Pulmonary artery endothelial cell (primary cell): ENCODE measurements around the gene CLIC1. TPM values are rescaled to one million over a fixed set of nuclear protein-coding genes. Genes with fewer than 3 reads are reported as not detected.

Experiments
- DNase-seq: peaks from one replicate; pipeline ENCODE4 v3.0.0-alpha.2; 2011; ENCODE audit warnings: low read depth, low spot score
- total RNA-seq: library from RNA; depleted of rRNA; stranded (reverse); fragments of >200 nt; gene quantifications from 2 replicates; pipeline ENCODE4 v1.2.3, GENCODE V29; 2014

The CLIC1 gene
- total RNA-seq, 1 donor from 2014 or later, result 926 TPM

DNA sequence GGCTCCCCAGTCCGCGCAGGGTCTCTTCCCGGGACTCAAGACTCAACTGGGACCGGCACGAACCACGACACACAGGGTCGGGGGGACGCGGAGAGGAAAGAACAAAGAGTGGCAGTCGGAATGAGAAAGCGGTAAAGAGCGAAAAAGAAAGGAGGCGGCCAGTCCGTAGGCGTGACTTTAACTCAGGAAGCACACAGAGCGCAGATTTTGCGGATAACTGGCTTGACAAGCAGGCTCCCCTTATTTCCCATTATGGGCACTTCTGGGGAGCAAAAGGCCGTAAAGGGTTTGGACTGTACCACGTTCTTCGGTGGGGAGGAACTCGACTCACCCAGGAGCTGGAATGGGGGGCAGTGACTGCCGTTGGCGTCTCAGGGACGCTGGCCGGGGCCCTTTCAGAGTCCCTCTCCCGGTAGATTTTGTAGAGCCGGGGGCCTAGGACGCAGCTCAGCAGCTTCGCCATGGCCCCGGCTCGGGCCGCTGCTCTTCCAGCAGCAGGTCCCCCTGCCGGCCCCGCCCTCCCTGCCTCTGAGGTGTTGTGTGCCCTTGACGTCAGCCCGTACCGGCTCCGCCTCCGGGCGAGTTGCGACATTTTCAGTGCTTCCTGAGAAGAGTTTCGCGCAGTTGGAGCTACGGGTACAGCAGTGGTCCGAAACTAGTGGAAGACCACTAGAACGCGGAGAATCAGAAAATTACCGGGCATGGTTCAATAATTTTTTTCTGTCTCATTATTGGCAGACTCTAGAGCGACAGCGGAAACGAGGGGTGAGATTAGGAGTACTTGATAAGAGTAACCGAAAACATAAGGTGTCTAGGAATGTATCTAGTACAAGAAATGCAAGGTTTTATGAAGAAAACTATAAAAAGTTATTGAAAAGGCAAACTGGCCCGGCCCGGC is 33.3 kb downstream of the CLIC1 start, which contains the start of gene ABHD16A:
Gene ABHD16A (minus strand): TSS at position 506 of the 898 bp plus-strand sequence. CDS start 43 bp downstream, at position 463.
- DNase-seq, result peak; percentile 96

DNA sequence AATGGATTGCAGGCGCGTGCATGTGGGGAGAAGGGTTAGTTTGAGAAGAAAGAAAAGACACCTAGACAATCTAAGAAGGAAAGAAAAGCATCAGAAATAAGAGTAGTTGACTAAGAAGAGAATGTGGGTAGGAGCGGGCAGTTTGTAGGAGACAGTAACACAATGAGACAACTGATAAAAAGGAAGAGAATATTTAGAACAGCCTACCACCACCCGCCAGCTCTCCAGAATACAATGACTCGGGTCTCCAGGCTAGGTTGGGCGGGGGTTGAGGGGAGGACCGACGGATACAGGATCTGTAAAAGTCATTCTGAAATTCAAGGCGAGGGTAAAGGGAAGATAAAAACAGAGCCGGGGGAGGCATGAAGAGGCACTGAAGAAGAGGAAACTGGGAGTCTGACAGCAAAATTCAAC is 33.9 kb downstream of the CLIC1 start:
- no peak for DNase-seq

DNA sequence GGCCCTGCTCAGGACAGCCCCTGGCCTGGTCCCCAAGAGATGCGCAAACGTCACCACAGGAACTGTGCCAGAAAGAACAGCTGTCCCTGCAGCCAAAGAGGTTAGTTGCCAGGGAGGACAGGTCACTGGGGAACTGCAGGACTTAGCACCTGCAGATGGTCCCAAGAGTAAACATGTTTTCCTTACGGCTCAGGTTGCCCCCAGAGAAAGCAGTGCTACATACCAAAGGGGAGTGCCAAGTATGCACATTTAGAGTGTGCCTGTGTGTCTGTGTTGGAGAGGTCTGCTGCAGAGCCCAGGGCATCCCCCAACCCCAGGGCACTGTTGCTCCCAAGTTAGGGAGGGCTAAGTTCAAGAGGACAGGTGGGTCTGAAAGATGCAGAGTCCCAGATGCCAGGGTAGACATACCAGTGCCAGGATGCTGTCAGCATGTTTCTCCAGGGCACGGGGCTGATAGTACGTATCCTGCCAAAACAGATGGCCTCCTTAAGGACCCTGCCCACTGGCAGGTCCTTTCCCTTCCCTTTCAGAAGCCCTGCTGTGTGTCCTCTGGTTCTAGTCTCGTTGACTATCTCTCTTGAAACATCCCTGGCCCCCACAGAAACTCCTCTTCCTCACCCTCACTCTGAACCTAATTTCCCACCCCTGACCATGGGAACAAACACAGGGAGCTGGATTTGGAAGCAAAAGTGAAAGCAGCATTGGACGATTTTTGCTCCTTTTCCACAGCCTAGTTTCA is 34.5 kb downstream of the CLIC1 start:
- DNase-seq, result no peak

DNA sequence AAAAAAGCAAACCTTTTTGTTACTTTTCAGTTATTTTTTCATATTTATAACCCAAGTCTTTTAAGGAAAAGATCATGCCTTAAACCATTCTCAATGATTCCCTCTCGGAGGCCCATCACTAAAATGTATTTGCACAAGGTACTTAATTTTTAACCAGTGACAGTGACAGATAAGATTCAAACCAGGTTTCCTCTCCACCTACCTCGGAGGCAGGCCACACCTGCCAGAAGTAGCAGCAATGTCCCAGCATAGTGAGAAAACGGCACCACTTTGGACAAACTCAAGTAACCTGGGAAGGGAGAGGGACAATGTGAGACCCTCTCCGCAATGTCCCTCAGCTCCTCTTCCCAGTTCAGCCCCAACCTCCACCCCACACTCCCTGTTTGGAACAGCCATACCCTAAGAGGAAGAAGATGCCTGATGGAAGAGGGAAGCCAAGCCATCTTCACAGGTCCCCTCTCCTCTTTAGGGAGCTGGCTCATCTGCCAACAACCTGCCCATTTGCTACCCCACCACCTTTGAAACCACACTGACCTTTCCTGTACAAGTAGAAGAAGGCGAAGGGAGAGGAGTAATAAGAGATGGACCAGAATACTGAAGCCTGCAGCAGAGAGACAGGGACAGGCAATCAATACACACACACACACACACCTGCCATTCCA is 35.5 kb downstream of the CLIC1 start:
- DNase-seq, result no peak

DNA sequence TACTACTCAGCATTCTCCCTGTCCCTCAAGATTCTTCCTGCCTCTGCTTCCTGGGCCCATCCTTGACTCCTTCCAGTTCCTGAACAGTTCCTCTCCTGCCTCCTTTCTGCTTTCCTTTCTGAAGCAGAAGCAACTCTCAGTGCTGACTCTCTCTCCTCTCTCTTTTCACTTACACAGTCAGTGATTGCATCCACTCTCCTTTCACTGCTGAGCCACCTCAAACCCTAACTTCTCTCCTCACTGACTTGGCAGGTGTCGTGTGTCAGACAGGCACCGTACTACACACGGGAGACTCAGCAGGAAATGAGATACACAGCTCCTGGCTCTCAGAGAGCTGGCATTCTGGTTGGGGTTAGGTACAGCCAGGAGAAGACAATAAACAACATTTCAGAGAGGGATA is 38.8 kb downstream of the CLIC1 start:
- no peak for DNase-seq

DNA sequence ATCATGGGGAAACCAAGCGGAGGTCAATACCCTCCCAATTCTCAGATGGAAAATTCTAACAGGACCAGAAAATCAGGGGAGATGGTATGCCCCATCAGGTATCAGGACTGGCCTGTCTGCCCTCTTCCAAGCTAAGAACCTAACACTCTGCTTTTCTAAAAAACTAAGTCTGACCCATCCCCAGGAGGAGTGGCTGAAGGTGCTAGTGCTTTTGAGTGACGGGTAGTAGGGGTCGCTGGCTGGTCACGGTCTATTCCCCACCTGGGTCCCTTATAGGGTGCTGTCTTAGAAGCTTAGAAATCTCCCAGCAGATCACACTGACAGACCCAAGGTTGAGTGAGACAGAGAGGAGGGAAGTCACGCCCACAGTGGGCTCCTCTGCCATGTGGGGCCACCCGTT is 42.8 kb downstream of the CLIC1 start:
- DNase-seq, result no peak

DNA sequence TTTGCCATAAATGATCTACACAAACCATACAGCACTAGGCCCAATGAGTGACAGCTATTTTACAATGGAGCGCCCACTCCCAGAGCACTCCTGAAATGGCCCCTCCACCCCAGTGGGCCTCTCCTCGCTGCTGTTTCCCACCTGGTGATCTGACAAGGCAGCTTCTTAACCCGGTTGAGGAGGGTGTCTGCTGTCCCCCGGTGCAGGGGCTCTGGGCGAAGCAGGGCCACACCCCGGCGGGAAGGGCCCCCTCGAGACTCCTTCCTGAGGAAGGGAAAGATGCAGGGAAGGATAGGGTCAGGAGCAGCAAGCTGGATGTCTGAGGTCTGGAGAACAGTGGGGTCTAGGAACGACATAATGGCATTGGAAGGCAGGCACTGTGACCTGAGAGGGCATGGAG is 43.4 kb downstream of the CLIC1 start:
- no peak for DNase-seq

DNA sequence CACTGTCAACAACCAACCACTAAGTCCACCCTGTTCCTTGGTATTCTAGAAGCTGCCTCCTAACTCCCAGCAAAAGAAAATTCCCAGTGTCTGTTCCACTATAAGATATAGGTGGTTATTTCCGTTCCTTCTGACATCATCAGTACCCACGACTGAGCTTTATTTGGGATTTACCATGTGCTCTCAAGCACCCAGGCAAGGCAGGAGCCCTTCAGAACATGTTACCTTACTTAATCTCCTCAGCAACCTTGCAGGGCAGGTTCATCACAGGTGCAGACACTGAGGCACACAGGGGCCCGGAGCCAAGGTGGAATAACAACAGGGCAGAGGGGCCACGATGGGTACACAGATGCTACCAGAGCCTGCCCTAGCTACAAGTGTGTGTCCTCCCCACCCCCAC is 44.0 kb downstream of the CLIC1 start:
- no peak for DNase-seq

DNA sequence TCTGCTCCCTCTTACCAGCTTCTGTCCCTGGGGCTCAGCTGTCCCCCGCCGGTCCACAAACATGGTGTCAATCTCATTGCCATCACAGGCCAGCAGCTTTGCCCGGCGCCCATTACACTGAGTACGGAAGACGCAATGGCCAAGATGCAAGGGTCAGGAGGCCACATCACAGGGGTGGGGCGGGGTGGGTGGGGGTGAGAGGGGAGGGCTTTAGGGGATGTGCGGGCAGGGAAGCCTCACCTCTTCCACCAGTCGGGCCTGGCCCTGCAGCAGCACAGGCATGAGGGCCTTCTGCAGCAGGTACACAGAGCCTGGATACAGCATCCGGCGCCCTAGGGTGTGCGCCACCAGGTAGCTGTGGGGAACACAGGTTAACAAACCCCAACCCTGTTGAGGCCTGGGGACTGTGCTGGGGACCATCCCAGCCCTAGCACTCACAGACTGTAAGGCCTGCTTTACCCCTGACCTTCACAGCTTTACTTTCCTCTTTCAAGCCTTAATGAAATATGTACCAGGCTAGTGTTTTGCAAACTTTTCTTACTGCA is 44.7 kb downstream of the CLIC1 start:
- no peak for DNase-seq

DNA sequence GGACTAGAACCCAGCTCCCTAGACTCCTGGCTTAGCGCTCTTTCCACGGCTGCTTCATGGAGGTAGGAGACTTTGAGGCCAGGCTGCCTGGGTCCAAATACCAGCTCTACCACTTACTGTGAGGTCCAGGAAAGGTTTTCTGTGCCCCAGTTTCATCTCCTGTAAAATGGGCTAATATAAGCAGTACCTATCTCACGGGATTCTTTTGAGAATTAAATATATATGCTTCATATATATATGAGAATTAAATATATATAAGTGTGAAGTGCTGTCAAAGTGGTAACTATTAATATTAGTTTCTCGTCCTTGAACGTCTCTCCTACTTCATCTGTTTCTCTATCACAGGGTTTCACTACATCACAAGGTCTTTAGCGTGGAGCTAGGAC is 45.3 kb downstream of the CLIC1 start:
- DNase-seq, result no peak

DNA sequence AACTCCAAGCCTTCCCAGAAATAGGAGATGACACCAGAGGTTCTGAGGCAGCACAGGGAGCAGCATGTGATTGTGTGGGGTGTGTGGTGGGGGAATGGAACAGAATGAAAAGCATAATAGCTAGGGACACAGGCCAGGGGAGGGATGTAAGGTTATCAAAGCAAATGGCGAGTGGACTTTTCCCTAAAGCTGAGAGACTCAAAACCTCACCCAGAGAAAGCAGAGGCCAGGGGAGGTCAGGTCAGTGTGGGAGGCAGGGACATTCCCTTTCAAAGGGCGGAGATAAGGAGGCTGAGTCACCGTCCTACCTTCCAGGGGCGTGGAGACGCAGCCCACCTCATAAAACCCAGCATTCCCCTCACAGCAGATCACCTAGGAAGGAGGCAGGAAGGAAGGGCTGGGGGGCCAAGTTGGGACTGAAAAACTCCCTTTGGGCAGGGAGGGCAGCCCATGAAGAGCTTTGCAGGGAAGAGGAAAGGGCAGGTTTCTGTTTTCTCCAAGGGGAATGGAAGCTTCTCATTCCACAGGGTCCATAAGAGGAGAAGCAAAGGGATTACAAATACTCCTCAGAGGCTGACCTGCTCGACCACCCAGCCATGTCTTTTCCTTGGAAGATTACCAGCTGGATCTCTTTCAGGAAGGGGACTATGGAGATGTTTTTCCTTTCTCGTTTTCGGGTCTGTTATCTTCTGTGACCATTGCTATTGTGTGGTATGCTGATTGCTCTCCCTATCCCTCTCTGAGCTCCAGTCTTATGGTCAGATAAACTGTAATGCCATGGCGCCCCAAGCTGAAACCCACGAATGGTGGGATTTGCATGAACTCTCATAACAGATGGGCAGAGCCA is 45.9 kb downstream of the CLIC1 start:
- DNase-seq, result no peak

DNA sequence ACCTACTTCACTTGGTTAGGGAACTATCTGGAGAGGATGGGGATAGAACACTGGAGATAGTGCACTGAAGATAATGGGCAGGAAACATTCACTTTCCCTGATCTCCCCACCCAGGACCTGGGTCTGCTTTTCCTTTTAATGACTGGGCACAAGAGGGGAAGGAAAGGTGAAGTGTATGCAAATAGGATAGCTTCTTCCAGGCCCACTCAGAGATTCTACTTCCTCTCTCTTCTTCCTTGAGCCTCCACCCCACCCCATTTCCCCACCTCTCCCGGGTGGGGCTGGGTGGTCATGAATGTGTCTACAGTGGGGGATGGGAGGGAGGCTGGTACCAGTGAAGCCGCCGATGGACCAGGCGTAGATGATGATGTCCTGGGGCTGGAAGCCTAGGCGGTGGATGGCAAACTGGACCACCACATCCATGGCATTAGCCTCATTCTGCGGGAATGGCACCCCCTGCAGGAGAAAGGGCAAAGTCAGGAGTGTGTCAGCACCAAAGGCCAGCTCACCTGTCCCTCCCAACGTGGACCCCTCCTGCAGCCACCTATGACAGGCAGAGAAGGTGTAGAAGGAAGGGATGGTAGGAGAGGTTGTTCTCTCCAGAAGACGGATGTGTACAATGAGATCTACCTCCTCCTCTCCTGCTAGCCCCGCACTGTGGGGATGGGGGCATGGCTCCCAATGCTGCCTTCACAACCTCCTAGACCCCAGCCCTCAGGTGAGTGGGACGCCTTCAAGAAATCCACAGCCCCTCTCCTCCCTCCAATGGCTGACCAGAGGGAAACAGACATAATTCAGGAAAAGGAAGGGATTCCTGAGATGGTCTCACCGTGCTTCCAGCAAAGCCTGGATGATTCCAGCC is 46.9 kb downstream of the CLIC1 start:
- DNase-seq, result no peak

DNA sequence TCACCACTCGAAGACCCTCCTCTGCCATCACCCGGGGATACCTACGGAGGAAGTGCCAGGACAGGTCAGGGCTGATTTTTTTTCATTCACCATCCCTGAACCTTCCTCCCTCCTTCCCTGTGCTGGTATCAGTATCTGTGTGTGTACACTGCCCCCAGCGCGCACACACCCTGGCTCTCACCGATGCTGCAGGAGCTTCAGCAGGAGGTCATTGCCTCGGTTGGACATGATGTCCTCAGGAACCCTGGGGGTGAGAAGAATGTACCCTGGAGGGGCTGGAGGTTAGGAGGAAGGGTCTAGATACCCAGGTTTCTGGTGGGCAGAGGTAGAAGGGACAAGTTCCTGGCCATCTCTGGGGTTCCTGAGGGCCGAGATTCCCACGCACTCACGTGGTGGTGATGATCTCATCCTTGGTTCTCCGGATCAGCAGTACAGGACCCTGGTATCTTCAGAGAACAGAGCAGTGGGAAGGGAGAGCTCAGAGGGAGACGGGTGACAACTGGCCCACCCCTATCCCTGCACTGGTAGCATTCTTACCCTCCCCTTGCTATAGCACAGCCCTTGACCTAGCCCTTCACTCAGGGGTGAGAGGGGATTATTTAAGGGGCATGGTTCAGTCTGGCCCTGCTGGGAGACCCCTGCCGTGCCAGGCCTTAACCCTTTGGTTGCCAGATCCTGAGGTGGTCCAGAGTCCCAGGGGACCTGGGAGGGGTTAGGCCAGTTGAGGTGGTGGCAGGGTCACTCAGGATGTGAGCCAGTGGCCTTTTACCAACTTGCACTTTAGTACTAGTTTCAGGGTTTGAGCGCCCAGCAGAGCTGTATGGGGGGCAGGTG is 48.3 kb downstream of the CLIC1 start:
- DNase-seq, result no peak

DNA sequence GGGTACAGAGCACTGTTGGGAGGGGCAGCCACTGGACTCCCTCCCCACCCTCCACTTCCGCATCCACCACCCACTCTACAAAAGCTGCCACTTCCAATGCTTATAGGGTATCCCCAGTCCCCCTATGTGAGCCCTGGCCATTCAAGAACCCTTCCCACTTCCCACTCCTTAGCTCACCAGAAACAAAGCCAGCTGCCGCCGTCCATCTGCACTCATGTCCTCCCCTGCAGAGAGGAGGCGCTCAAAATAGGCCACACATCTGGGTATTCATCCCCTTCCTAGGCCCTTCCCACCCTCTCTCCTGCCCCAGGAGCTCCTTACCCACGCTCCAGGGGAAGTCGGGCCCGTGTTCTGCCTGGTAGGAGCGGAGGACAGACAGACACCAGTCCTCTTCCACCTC is 49.0 kb downstream of the CLIC1 start:
- no peak for DNase-seq

DNA sequence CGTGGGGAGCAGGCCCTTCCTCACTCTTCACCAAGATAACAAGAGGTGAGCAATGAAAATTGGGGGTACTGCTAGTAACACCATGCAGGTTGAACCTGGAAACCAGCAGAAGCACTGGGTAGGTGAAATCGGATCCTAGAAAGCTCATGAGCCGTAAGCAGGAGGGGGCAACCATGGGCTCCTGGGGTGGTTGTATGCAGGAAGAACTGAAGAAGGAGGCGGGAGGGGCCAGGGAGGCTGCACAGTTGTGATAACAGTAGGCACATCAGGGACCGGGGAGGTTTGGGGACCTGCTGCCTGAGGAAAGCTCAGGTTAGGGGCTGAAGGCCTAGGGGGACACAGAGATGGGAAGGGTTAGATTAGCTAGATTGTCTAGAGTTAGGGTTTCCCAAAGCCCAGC is 49.8 kb downstream of the CLIC1 start:
- no peak for DNase-seq

DNA sequence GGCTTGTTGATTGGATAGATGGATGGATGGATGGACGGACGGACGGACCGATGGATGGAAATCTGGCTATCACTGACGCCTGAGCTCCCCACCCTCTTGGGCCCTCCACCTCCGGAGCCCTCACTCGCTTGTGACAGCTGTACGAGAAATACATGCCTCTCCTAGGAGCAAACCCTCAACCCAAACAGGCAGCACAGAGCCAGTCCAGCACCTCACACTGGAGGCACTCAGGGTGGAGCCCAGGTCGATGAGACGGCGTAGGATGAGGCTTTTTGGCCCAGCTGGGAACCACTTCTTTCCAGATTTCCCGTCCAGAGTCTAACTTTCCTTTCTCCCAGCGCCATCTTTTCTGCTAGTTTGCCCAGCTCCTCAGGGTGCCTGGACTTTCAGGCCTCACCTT is 52.7 kb downstream of the CLIC1 start:
- DNase-seq, result no peak

DNA sequence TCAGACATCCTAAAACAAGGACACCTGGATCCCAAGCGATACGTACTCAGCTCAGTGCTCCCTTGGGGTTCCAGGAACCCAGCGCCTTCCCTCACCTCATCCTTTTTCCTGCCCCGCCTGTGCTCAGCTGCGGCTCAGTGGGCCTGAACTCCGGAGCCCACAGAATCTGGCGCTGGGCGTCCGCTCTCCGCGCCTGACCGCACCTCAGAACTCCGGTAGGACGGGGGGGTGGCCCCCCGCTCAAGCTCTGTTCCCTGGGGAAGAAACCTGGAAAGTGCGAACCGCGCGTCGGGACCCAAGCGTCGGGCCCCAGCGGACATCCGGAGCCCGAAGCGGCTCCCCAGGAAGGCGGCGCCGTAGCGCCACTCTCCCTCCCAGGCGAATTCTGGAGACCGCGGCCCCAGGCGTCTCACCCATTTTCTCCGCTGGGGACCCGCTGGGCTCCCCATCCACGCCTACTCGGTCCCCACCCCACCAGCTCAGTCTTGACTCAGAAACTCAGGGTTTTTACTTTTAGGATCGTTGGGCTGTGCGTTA is 55.1 kb downstream of the CLIC1 start:
- no peak for DNase-seq
